WERI-Rb-1 (cell line): ENCODE measurements around the gene CSDE1.

Experiments
- DNase-seq: peaks from one replicate; pipeline ENCODE4 v3.0.0-alpha.2; 2020
- H3K27ac ChIP-seq: fragments of 250-450 bp; sonication (Bioruptor Pico); 2 replicates; pipeline ENCODE4 v1.5.1; 2020; ENCODE audit warnings: mild to moderate bottlenecking, moderate library complexity
- H3K27me3 ChIP-seq: fragments of 250-450 bp; sonication (Bioruptor Pico); 2 replicates; pipeline ENCODE4 v1.5.1; 2021; ENCODE audit warnings: mild to moderate bottlenecking, low read depth, moderate library complexity; ENCODE audit not compliant: insufficient read depth, severe bottlenecking
- H3K36me3 ChIP-seq: fragments of 250-450 bp; sonication (Bioruptor Pico); 2 replicates; pipeline ENCODE4 v1.5.1; 2020; ENCODE audit warnings: mild to moderate bottlenecking, moderate library complexity
- H3K4me3 ChIP-seq: 2 replicates; pipeline ENCODE4 v1.5.1; 2011; ENCODE audit warnings: low read depth, mild to moderate bottlenecking, control low read depth, low read length
- H3K9me3 ChIP-seq: fragments of 250-450 bp; sonication (Bioruptor Pico); 2 replicates; pipeline ENCODE4 v1.5.1; 2021; ENCODE audit warnings: mild to moderate bottlenecking, moderate library complexity; ENCODE audit not compliant: severe bottlenecking
- CTCF ChIP-seq: IDR thresholded peaks from 2 replicates; pipeline ENCODE4 v1.5.1; 2011; ENCODE audit warnings: low read depth, mild to moderate bottlenecking, control low read depth, inconsistent platforms, low read length

The CSDE1 gene

DNA sequence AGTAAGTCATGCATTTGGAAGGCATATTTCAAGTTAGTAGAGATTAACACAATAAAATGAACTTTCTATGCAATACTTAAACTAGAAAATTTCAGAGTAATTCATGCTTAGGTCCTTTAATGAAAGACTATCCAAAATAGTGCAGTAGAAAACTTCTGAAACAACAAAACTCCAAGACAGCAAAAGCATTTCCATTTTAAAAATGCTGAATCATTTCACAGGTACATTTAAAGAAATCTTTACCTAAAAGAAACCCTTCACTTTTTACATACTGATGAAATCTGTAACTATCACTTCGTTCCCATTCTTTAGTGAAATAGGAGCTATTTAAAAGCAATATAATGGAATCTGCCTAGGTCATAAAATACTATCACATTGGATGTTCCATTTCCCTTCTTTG is 17.5 kb downstream of the CSDE1 start:
- Histone ChIP-seq H3K9me3 (no peaks in the 10 kb centered on the region), H3K27me3 (no peaks in the 10 kb centered on the region), H3K36me3 (peaks cover 82% of the 10 kb centered on the region), H3K27ac (no peak overlapping the region), H3K4me3 (no peak overlapping the region)
- no peak for DNase-seq
- TF ChIP-seq CTCF, result no peak

DNA sequence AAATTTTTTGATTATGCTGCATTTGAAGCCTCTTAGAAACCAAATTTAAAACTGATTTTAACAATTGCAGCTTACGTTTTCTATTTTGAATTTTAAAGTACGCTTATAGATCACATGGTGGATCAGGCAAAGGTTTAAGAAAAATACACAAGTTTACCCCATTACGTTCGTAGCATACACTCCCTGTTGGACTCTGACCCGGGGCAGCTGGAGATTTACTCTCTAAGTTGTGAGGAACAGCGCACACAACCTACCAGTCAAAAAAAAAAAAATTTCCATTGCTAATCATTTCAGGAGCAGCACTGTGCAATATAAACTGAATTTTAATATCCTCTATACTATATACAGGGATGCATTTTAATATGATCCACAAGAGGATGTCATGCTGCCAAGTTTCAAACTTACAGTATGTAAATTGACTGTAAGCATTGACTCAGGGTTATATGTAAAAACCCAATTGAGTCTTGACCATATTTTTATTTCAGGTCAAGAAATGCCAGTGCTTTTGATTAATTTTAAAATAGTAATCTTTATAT is 20.4 kb downstream of the CSDE1 start:
- H3K36me3 ChIP-seq, result peaks cover 82% of the 10 kb centered on the region
- no peak overlapping the region for H3K27ac ChIP-seq

GRCh38 chr1:114735479-114735878 is 22.3 kb downstream of the CSDE1 start:
- H3K4me3 ChIP-seq, result no peak overlapping the region
- H3K36me3 ChIP-seq, result peaks cover 93% of the 10 kb centered on the region
- H3K27me3 ChIP-seq, result no peaks in the 10 kb centered on the region
- TF ChIP-seq CTCF, result no peak
- no peak overlapping the region for H3K27ac ChIP-seq
- no peaks in the 10 kb centered on the region for H3K9me3 ChIP-seq
- DNase-seq, result no peak

More for the DNA sequence above, 20.4 kb downstream of the CSDE1 start:
- no peak for DNase-seq
- no peak for TF ChIP-seq CTCF
- Histone ChIP-seq H3K27me3 (no peaks in the 10 kb centered on the region), H3K9me3 (no peaks in the 10 kb centered on the region), H3K4me3 (no peak overlapping the region)

- H3K27me3 ChIP-seq, result no peaks in the 10 kb centered on the region
- H3K36me3 ChIP-seq, result peaks cover 99% of the 10 kb centered on the region
- no peaks in the 10 kb centered on the region for H3K9me3 ChIP-seq
- H3K27ac ChIP-seq, result no peak overlapping the region
- no peak overlapping the region for H3K4me3 ChIP-seq
- TF ChIP-seq CTCF, result no peak
- no peak for DNase-seq
Observed at GRCh38 chr1:114729782-114730181, 28.0 kb downstream of the CSDE1 start.

DNA sequence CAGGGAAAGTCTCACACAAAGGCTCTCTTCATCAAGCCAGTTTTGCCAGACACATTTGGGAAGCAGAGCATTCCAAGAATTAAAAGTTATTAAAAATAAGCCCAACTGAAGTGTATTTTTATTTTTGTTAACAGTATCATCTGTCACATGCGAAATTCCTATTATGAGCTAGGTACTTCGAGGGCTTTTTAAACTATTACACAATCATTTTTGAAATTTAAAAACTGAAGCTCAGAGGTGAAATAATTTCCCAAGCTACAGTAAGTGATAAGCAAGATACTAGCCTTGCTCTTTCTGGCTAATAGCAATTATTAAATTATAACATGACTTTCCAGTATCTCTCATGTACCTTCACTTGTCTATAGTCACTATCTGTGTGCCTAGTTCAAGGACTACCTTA is 29.2 kb downstream of the CSDE1 start:
- no peaks in the 10 kb centered on the region for H3K9me3 ChIP-seq
- H3K36me3 ChIP-seq, result peaks cover 100% of the 10 kb centered on the region

More for the DNA sequence above, 29.2 kb downstream of the CSDE1 start:
- no peaks in the 10 kb centered on the region for H3K27me3 ChIP-seq
- no peak for DNase-seq
- H3K27ac ChIP-seq, result no peak overlapping the region
- no peak overlapping the region for H3K4me3 ChIP-seq
- no peak for TF ChIP-seq CTCF
